Stromal cell of bone marrow (primary cell): ENCODE data around the gene OR5C1.
"Not testable (repeated sequence)": the region's sequence is repeated elsewhere in the genome, so short reads cannot be mapped to it uniquely, and the experiment has no call there.

Experiments used
- DNase-seq: peaks from one replicate; pipeline ENCODE4 v3.0.0-alpha.2; 2012; ENCODE audit warnings: low read depth

OR5C1 gene

DNA sequence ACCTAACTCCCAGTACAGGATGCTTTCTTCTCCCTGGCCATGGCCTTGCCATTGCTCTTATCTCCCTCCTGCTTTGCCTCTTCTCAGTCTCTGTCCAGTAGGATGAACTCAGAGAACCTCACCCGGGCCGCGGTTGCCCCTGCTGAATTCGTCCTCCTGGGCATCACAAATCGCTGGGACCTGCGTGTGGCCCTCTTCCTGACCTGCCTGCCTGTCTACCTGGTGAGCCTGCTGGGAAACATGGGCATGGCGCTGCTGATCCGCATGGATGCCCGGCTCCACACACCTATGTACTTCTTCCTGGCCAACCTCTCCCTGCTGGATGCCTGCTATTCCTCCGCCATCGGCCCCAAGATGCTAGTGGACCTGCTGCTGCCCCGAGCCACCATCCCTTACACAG lies at the start of gene OR5C1:
OR5C1 (plus strand) TSS at position 103 of the 400 bp plus-strand sequence; CDS start at position 103, 0 bp downstream.
- DNase-seq = no peak

DNA sequence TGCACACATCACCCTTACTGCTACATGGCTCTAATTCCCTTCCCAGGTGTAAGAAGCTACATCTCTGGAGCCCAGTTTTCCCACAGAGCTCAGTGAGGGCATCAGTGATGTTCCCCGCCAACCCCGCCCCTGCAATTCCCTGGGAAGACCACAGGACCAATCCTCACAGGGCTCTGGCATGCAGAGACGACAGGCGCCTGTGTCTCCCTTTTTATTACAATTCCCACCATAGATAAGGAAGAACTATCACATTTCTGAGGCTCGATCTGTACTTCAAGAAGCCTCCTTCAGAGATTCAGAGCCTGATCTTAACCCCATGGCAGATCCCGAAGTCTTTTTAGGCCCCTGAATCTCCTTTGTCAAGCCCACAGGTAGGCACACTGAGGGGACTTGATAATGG lies 46.7 kb upstream of the OR5C1 start, which contains the start of gene OR1L6:
OR1L6 (plus strand) TSS at position 301 of the 400 bp plus-strand sequence. CDS start 7,545 bp downstream, outside the sequence.
- no peak for DNase-seq

DNA sequence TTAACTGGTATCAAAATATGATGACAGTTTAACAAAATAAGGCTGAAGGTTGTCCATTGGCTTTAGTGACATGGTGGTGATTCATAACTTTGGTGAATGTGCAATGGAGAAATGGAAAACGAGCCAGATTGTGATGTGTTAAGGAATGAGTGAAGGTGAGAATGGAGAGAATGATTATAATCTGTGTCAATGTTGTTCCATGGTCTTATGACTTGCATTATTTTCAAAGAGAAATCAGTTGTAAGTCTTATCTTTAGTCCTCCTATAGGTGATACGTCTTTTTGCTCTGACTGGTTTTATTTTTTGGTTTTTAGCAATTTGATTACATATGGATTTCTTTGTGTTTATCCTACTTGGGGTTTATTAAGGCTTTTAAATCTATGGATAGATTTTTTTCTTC lies 33.9 kb upstream of the OR5C1 start:
- DNase-seq = no peak

DNA sequence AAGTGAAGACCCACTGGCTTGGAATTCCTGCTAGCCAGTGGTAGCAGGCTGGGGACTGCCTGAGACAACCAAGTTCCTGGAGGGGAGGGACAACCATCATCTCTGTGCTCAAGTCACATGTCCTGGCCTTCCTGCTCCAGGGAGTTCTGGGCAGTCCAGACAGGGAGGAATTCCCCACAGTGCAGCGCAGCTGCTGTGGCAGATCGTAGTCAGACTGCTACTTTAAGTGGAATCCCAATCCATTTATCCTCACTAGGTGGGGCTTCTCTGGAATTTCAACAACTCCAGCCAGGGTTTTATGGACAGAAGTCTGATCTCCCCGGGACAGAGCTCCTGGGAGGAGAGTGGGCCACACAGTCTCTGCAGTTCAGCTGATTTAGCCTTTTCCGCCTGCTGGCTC lies 20.9 kb upstream of the OR5C1 start:
- no peak for DNase-seq

DNA sequence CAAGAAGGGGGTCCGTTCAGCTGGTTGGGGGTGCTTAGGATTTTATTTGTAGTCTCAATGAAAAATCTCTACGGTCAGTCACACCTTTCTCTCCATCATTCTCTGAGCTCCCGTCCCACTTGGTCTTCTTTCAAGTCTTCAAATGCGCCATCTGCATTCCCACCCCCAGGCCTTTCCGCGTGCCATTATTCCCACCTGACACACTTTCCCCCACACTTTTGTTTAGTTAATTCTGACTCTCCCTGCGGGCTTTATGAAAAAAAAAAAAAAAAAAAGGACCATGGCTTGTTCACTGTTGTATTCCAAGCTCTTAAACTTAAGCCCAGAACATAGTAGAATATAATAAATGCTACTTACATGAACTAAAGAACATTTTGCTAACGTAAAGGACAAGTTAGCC lies 11.7 kb upstream of the OR5C1 start:
- DNase-seq = no peak

DNA sequence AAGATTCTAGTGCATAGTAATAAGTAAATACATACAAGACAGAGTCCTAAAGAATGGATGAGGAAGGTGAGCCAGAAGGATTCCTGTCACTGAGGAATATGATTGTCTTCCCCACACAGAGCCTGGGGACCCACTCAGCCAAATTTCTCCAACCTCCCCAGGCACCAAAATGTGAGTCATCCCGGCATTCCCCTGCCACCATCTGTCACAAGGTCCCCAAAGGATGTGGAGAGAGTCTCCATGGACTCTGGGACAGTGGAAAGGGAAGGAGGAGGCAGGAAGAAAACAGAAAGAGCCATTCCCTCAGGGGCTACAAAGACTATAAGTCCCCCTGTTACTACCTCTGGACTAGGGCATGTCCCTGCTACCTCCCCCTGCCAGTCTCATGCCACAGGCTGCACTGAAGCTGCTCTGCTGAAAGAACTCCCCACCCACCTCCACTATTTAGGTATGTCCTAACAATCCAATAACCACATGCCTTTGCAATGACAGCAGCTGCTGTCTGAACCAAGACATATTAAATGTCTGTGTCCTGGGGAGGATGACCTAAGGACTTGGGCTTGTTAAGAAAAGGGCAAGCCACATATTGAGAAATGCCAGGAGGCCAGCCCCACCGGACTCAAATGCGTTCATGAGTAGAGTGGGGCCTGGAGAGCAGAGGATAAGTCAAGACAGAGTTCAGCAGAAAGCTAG lies 10.7 kb upstream of the OR5C1 start:
- DNase-seq = peak; percentile 9

DNA sequence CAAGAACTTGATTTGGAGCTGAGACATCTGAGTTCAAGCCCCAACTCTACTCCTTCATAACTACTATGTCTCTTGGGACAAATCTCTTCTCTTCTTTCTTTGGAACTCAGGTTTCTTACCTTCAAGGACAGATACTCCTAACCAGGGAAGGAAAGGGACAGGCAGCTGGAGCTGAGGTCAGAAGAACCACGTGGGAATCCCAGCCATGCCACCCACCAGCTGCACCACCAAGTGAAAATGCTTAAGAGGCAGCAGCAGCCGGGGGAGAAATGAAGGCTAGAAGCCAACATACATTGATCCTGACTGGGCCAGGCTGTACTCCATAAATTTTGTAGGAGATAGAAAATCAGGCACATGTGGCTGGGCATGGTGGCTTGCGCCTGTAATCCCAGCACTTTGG lies 9.6 kb upstream of the OR5C1 start:
- DNase-seq = no peak

DNA sequence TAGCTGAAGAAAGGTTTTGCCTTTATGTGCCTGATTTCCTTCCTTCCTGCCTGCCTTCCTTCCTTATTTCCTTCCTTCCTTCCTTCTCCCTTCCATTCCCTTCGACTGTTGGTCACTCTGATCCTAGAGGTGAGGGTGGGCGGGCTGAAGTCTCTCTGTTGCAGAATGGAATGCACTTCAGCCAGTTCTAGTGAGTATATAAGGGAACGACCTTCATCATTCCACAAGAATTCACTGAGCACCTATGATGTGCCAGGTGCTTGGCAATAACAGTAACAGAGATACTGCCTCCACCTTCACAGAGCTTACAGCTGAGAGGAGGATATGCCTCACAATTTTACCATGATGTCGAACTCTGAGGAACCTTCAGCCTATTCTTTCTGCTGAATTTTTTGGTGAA lies 8.7 kb upstream of the OR5C1 start:
- no peak for DNase-seq

DNA sequence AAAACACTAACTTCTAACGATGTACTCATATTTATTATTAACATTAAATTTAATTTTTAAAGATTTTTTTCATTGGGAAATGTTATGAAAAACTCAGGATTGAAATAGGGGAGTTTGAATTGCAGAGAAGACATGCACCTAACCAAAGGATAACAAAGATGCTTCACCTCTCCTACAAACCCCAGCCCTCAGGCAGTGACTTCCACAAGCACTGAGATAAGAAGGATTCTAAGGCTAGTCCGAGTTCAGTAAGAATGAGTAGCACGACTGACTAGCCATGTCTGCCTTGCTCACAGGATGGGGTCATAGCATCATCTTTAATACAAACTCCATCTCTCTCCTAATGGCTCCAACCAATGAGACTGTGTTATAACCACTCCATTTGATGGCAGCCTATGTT lies 7.1 kb upstream of the OR5C1 start:
- DNase-seq = no peak

DNA sequence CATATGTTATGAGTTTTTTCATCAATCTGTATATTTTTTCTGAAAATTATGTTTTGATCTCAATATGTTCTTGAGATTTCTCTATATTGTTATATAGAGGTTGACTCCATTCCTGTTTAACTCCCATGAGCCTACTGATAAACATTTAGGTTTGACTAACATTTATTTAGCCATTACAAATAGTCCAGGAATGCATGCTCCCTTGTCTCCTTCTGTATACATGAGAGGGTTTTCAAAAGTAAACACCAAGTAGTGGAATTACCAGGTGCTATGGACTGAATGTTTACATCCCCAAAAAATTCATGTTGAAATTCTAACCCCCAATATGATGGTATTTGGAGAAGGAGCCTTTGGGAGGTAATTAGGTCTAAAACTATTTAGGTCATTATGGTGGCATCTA lies 3.5 kb upstream of the OR5C1 start:
- DNase-seq = no peak

DNA sequence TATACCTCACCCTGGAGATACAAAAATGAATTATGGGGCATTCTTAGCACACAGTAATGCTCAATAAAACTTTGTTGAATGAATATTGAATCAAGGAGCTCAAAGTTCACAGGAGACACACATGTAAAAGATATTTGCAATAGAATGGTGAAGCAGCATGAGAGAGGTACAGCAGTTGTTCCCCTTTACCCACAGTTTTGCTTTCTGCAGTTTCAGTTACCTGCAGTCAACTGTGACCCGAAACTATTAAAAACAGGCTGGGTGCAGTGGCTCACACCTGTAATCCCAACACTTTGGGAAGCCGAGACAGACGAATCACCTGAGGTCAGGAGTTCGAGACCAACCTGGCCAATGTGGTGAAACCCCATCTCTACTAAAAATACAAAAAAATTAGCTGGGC lies 2.4 kb upstream of the OR5C1 start:
- DNase-seq = no peak

DNA sequence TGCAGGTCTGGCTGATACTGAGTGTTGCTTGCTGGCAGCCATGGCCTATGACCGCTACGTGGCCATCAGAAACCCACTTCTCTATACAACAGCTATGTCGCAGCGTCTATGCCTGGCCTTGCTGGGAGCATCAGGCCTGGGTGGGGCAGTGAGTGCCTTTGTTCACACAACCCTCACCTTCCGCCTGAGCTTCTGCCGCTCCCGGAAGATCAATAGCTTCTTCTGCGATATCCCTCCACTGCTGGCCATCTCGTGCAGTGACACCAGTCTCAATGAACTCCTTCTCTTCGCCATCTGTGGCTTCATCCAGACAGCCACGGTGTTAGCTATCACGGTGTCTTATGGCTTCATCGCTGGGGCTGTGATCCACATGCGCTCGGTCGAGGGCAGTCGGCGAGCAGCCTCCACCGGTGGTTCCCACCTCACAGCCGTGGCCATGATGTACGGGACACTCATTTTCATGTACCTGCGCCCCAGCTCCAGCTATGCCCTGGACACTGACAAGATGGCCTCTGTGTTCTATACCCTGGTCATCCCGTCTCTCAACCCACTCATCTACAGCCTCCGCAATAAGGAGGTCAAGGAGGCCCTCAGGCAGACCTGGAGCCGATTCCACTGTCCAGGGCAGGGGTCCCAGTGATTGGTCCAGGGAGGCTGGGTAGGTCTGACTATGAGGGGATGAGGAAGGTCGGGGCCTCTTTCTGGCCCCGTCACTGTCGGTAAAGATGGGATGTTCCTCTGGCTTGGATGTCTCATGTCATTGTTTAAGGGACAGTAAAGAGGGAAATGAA lies 718 bp downstream of the OR5C1 start:
- DNase-seq = no peak

DNA sequence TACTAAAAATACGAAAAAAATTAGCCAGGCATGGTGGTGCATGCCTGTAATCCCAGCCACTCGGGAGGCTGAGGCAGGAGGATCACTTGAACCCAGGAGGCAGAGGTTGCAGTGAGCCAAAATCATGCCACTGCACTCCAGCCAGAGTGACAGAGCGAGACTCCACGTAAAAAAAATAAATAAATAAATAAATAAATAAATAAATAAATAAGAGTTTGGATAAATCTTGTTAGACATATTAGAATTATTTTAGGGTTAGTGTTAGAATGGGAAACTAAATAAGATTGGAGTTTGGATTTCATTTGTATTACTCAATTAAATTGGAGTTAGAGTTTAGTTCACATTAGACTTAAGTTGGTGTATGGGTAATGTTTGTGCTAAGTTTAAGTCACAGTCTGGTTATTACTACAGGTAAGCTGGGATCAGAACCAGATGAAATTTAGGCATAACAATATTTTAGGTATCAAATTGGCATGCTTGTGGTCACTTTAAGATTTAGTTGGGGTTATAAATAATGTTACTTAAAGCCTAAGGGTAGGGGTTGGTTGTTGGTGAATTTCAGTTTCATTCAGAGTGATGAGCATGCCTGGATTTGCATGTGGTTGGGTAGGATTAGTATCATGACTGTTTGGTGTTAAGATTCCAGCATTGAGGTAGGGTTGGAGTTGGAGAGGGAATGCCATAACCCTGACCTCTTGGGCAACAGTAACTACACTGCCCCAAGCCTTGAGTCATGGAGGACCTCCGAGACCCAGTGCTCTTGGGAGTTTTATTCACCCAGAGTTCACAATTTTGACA lies 3.3 kb downstream of the OR5C1 start:
- no peak for DNase-seq

DNA sequence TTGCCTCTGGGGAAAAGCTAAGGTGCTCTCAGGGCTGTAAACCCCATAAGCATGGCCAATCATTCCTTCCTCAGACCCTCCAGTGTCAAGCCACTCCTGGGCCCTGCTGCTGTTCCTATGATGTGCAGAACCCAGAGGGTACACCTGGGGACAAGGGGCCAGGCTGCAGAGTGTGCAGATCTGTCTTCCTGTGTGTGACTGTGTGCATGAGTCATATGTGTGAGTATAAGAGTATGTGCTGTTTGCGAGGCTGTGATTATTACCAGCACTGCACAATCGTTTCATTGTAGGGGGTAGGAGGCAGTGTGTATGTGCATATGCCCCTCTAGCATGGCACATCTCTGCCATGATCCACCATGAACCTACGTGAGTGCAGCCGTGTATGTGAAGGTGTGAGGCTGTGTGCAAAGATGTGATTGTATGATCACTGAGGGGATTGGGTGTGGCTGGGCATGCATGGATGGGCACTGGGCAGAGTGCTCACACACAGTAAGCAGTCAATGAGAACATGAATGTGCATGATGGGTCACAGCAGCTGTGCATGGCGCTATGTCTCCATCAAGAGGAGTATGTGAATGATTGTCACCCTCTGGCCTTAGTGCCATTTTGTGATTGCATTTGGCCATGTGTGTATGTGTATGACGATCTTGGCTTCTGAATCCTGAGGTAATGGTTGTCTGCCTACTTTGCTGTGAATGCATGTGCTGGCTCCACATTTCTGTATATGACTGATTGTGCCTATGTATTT lies 8.8 kb downstream of the OR5C1 start:
- no peak for DNase-seq

DNA sequence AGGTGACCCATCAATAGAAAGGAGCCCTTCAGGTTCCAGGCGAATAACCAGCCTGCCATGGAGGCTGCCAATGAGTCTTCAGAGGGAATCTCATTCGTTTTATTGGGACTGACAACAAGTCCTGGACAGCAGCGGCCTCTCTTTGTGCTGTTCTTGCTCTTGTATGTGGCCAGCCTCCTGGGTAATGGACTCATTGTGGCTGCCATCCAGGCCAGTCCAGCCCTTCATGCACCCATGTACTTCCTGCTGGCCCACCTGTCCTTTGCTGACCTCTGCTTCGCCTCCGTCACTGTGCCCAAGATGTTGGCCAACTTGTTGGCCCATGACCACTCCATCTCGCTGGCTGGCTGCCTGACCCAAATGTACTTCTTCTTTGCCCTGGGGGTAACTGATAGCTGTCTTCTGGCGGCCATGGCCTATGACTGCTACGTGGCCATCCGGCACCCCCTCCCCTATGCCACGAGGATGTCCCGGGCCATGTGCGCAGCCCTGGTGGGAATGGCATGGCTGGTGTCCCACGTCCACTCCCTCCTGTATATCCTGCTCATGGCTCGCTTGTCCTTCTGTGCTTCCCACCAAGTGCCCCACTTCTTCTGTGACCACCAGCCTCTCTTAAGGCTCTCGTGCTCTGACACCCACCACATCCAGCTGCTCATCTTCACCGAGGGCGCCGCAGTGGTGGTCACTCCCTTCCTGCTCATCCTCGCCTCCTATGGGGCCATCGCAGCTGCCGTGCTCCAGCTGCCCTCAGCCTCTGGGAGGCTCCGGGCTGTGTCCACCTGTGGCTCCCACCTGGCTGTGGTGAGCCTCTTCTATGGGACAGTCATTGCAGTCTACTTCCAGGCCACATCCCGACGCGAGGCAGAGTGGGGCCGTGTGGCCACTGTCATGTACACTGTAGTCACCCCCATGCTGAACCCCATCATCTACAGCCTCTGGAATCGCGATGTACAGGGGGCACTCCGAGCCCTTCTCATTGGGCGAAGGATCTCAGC lies 11.6 kb downstream of the OR5C1 start, which contains the start of gene OR1K1:
OR1K1 (plus strand) TSS at position 58 of the 995 bp plus-strand sequence; CDS start at position 58, 0 bp downstream.
- DNase-seq = no peak

DNA sequence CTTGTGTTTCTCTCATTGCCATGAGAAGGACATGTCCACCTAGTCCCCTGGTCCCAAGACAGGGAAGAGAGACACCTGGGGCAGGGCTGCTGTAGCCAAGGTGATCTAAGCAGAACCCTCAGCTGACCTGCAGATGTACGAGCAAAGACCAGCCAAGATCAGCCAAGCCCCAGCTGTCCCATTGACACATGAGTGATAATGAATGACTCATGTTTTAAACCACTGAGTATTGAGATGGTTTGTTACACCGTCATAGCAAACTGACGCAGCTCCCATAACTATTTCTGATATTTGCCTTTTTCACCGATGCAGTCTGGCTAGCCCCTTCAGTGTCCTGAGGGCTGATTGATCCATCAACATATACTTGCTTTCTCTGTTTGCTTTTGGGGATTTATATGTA lies 17.9 kb downstream of the OR5C1 start:
- DNase-seq = no peak

DNA sequence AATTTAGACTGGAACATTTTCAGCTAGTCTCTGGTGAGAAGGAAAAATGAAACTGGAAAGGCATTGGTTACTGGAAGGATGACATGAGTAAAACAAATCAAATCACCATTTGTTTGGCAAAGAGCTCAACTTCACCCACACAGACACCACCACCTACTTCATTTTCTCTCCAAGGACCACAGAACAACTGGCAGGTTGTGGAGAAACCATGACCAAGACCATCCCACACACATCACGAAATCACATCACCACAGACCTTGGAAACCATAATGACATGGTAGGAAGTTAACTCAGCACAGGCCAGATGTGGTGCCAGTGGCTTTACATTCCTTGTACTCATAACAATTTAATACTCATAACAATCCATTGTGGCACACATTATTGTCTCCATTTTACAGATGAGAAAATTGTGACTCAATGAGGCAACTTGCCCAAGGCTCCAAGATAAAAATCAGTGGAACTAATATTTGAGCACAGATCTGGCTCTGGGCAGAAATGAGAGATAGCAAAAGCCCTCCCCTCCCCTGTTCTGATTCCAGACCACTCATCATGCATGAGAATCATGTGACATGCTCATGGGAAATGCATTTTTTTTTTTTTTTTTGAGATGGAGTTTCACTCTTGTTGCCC lies 18.7 kb downstream of the OR5C1 start:
- DNase-seq = peak; percentile 51

DNA sequence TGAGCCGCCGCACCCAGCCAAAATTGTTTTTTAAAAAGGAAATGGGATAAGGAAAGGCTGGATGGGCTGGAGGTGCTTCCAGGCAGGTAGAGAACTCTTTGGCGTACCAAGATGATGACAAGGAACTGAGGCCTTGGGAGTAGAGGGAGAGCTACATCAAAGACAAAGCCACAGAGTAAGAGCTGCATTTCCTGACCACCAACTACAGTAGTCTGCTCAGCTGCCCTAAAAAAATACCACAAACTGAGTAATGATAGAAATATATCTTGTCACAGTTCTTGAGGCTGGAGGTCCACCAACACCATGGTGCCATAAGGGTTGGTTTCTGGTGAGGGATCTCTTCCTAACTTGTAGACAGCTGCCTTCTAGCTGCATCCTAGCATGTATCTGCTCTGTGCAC lies 19.4 kb downstream of the OR5C1 start:
- no peak for DNase-seq

DNA sequence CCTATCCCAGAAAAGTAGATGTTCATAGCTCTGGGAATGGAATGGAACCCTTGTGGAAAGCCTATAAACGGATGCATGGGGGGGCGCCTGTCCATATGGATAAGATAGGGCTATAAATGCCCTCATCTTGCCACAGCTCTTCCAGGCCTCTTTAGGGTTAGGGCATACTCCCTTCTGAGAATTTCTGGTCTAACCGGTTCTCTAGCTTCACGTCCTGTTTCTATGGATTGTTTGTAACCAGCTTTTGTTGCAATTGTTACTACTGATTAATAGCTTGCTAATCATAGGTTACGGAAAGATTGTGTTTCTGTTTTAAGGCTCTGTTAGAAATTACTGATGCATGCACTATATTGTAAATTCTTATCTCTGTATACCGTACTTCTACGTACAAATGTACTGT lies 20.5 kb downstream of the OR5C1 start:
- not testable (repeated sequence) for DNase-seq

DNA sequence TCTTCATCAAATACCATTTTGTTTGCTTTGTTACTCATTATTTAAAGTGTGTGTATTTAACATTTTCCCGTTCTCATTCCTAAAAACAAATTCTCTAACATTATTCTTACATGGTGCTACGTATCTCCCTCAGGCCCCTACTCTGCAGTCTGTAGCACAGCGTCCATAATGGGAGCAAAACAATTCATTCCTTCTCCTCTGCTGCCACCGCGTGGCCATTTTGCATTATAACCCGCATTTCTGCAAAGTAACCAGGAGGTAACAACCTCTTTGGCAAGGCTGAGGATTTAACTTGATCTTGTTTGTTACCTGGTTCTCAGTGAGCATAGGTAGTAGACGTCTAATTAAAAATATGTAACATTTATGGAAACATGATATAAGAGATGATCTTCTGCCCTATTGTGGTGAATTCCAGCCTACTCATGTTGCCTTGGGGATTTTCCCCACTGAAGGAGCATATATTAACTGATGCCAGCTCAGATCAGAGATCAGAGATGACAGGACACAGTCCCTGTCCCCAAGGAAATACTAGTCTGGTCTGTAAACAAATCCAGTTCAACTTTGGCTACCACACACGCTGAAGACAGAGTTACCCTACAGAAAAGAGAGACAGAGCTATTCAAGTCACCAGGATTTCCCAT lies 21.7 kb downstream of the OR5C1 start:
- peak; percentile 57 for DNase-seq
